Loucy (cell line): ENCODE results near the gene RELL1.

Experiments used
- H2AFZ ChIP-seq: fragments of 200-600 bp; sonication (generic); 2 replicates; pipeline ENCODE4 v1.6.0; 2016; ENCODE audit warnings: antibody characterized with exemption, mild to moderate bottlenecking, low read length, moderate library complexity
- H3F3A ChIP-seq: fragments of 200-600 bp; 2 replicates; pipeline ENCODE4 v1.6.0; 2016; ENCODE audit warnings: antibody characterized with exemption, low read depth, mild to moderate bottlenecking
- H3K27me3 ChIP-seq: fragments of 200-600 bp; sonication (generic); 2 replicates; pipeline ENCODE4 v1.6.1; 2014; ENCODE audit warnings: low read length, mild to moderate bottlenecking; ENCODE audit not compliant: insufficient read depth, poor library complexity, severe bottlenecking
- H3K36me3 ChIP-seq: fragments of 200-600 bp; sonication (generic); 2 replicates; pipeline ENCODE4 v1.6.1; 2016; ENCODE audit warnings: low read length; ENCODE audit not compliant: insufficient read depth
- H3K4me1 ChIP-seq: fragments of 200-600 bp; sonication (generic); 2 replicates; pipeline ENCODE4 v1.5.1; 2014; ENCODE audit warnings: low read length, mild to moderate bottlenecking; ENCODE audit not compliant: insufficient read depth, poor library complexity, severe bottlenecking
- H3K4me2 ChIP-seq: fragments of 200-600 bp; sonication (generic); 2 replicates; pipeline ENCODE4 v1.6.0; 2014; ENCODE audit warnings: antibody characterized with exemption, low read length, low read depth, mild to moderate bottlenecking; ENCODE audit not compliant: poor library complexity, severe bottlenecking
- H3K4me3 ChIP-seq: fragments of 200-600 bp; sonication (generic); 2 replicates; pipeline ENCODE4 v1.5.1; 2014; ENCODE audit warnings: low read length, mild to moderate bottlenecking, mixed read lengths; ENCODE audit not compliant: poor library complexity, severe bottlenecking
- H3K79me2 ChIP-seq: fragments of 200-600 bp; sonication (generic); 2 replicates; pipeline ENCODE4 v1.6.1; 2014; ENCODE audit warnings: low read length; ENCODE audit not compliant: insufficient read depth
- H3K9ac ChIP-seq: fragments of 200-600 bp; sonication (generic); 2 replicates; pipeline ENCODE4 v1.6.0; 2014; ENCODE audit warnings: mild to moderate bottlenecking, low read depth, low read length, moderate library complexity; ENCODE audit not compliant: poor library complexity, severe bottlenecking
- H3K9me2 ChIP-seq: fragments of 200-600 bp; sonication (generic); replicated peaks from 2 replicates; pipeline ENCODE4 v1.6.1; 2016; ENCODE audit warnings: low read depth, low read length, mixed read lengths
- H3K9me3 ChIP-seq: fragments of 200-600 bp; sonication (generic); 2 replicates; pipeline ENCODE4 v1.6.1; 2014; ENCODE audit warnings: mild to moderate bottlenecking, antibody characterized with exemption, low read length, low read depth; ENCODE audit not compliant: insufficient read depth
- H4K20me1 ChIP-seq: fragments of 200-600 bp; sonication (generic); 2 replicates; pipeline ENCODE4 v1.6.0; 2014; ENCODE audit warnings: antibody characterized with exemption, low read length, mild to moderate bottlenecking; ENCODE audit not compliant: insufficient read depth, poor library complexity, severe bottlenecking
- EZH2phosphoT487 ChIP-seq: fragments of 200-600 bp; IDR thresholded peaks from 2 replicates; pipeline ENCODE4 v1.6.1; 2018; ENCODE audit warnings: antibody characterized with exemption, mild to moderate bottlenecking, moderate library complexity, borderline replicate concordance
- TF ChIP-seq, protein P1 (sequence below): fragments of 200-600 bp; sonication (generic); conservative IDR thresholded peaks from 2 replicates; pipeline ENCODE4 v1.5.1; 2014; ENCODE audit warnings: mild to moderate bottlenecking, antibody characterized with exemption, low read length

The RELL1 gene

DNA sequence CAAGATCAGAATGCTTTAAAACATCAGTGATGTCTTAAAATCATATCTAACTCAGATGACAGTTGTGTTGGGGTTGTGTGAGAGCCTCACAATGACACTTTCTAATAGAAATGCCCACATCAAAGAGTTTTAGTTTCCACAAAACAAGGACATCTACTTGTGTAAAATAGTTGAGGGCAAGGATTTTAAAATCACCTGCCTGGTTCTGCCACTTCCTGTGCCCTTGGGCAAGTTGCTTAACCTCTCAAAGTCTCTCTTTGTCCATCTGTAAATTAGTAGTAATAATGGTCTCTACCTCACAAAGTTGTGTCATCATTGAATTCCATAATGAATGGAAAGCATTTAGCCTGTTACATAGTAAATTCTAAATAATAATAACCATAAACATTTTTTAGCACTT, 41.9 kb upstream of the RELL1 start:
- no peaks in the 10 kb centered on the region for H3K79me2 ChIP-seq
- H3K9me2 ChIP-seq: no peaks in the 10 kb centered on the region
- H2AFZ ChIP-seq: no peak overlapping the region
- H3K4me2 ChIP-seq: no peak overlapping the region
- H3K36me3 ChIP-seq: no peaks in the 10 kb centered on the region
- no peaks in the 10 kb centered on the region for H4K20me1 ChIP-seq
- no peaks in the 10 kb centered on the region for H3K27me3 ChIP-seq
- peaks cover 13% of the 10 kb centered on the region for H3K4me1 ChIP-seq
- no peak overlapping the region for H3K9ac ChIP-seq
- H3F3A ChIP-seq: no peaks in the 10 kb centered on the region
- TF ChIP-seq EZH2phosphoT487: no peak
- TF ChIP-seq, protein P1, sequence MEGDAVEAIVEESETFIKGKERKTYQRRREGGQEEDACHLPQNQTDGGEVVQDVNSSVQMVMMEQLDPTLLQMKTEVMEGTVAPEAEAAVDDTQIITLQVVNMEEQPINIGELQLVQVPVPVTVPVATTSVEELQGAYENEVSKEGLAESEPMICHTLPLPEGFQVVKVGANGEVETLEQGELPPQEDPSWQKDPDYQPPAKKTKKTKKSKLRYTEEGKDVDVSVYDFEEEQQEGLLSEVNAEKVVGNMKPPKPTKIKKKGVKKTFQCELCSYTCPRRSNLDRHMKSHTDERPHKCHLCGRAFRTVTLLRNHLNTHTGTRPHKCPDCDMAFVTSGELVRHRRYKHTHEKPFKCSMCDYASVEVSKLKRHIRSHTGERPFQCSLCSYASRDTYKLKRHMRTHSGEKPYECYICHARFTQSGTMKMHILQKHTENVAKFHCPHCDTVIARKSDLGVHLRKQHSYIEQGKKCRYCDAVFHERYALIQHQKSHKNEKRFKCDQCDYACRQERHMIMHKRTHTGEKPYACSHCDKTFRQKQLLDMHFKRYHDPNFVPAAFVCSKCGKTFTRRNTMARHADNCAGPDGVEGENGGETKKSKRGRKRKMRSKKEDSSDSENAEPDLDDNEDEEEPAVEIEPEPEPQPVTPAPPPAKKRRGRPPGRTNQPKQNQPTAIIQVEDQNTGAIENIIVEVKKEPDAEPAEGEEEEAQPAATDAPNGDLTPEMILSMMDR: no peak
- H3K9me3 ChIP-seq: no peaks in the 10 kb centered on the region
- H3K4me3 ChIP-seq: no peak overlapping the region

DNA sequence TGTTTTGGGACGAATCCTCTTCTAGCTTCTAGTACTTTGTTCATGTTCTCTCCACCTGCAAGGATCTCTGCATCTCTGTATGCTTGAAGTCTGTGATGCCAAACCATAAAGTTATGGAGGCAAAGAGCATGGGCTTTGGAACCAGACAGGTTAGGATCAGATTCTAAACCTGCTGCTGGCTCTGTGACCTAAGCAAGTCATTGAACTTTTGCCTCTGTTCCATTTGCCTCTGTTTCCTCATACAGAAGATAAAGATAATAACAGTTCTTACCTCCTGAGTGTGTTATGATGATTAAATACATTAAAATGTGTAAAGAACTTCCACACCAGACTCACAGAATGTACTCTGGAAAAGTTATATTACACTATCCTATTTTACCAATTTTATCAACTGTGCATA, 41.5 kb upstream of the RELL1 start:
- TF ChIP-seq EZH2phosphoT487: no peak
- TF ChIP-seq, protein P1: no peak
- no peaks in the 10 kb centered on the region for H3K27me3 ChIP-seq
- no peaks in the 10 kb centered on the region for H4K20me1 ChIP-seq
- H3K9me3 ChIP-seq: no peaks in the 10 kb centered on the region
- H2AFZ ChIP-seq: no peak overlapping the region
- H3K36me3 ChIP-seq: no peaks in the 10 kb centered on the region
- no peak overlapping the region for H3K4me3 ChIP-seq
- no peak overlapping the region for H3K9ac ChIP-seq
- H3K4me2 ChIP-seq: no peak overlapping the region
- H3F3A ChIP-seq: no peaks in the 10 kb centered on the region
- no peaks in the 10 kb centered on the region for H3K9me2 ChIP-seq
- peaks cover 13% of the 10 kb centered on the region for H3K4me1 ChIP-seq
- H3K79me2 ChIP-seq: no peaks in the 10 kb centered on the region

DNA sequence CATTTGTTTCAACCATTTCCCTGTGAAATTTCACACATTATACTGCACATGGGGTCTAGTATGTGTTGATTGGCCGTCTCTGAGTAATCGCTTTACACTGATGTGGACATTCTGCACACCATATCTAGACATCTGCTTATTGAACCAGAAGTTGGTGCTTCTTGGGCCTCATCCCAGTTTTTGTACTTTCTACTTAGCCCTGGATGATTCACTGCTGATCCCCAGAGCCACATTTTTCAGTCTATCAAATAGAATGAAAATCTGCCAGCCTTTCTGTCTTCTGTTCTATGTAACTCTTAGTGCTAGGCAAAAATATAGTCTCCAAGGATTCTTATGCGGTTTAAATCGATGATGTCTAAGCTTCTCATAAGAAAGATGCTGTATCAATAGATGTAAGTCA, 40.5 kb upstream of the RELL1 start:
- peaks cover 19% of the 10 kb centered on the region for H3K4me1 ChIP-seq
- no peak overlapping the region for H3K4me3 ChIP-seq
- TF ChIP-seq EZH2phosphoT487: no peak
- TF ChIP-seq, protein P1: no peak
- no peaks in the 10 kb centered on the region for H3K36me3 ChIP-seq
- no peaks in the 10 kb centered on the region for H3K79me2 ChIP-seq
- H2AFZ ChIP-seq: no peak overlapping the region
- no peaks in the 10 kb centered on the region for H3K9me2 ChIP-seq
- no peaks in the 10 kb centered on the region for H4K20me1 ChIP-seq
- no peak overlapping the region for H3K9ac ChIP-seq
- H3K27me3 ChIP-seq: no peaks in the 10 kb centered on the region
- no peaks in the 10 kb centered on the region for H3K9me3 ChIP-seq
- no peak overlapping the region for H3K4me2 ChIP-seq
- no peaks in the 10 kb centered on the region for H3F3A ChIP-seq
